Iris pigment epithelial cell (primary cell): ENCODE measurements around the gene VAV3.
"Not testable (repeated sequence)": the region's sequence is repeated elsewhere in the genome, so short reads cannot be mapped to it uniquely, and the experiment has no call there.

Experiments
- DNase-seq: peaks from one replicate; pipeline ENCODE4 v3.0.0-alpha.2; 2011; ENCODE audit warnings: low read depth

VAV3 gene

DNA sequence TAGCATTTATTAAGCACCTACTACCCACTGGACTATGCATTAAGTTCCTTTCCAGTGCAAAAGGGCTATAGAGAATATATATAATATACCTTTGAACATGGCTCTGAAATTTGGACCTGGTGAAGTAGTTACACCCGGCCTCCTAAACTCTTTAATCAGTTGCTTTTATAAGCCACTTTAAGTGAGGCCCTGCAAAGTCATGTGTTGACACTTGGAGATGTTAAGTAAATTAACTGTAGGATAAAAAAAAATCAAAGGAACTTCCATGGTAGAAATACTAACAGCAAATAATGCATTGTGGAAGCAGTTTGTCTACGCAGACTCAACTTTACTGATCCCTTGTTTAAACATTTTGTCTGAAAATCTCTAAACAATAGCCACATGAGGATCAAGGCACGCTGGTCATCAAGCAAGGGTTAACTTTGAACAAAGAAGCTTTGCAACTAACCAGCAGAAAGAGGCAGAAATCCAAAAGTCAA is 283.9 kb downstream of the VAV3 start:
- no peak for DNase-seq

DNA sequence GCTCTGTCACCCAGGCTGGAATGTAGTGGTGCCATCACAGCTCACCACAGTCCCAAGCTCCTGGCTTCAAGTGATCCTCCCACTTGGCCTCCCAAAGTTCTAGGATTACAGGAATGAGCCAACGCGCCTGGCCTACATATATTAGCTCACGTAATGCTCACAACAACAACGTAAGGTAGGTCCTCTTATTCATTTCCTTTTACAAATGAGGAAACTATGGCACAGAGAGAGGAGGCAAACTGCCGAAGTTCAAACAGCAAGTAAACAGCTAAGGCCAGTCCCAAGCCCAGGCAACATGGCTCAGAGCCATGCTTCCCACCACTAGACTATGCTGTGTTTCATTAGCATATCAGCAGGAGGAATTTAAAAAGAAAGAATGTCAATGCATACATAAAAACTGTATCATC is 284.4 kb downstream of the VAV3 start:
- DNase-seq, result no peak

DNA sequence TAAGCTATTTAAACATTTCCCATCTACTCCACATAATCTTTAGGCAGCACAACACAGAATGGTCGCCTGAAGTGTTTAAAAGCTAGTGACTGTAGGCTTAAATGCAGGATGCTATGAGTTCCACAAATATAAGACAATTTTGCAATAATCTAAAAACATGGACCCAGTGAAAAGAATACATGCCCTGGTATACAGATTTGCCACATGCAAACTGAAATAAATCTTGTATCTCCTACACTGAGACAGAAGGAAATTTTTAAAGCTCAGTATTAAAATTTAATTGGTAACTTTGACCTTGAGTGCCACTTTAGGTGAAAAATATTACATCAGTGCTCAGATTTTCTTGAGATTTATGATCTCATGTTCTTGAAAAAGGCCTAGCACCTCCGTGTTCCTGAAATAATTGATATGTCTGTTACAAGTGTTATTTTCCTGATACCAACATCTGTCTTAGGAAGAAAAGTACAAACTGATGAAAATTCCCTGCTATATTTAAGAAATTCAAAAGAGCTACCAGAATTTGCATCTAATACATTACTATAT is 285.5 kb downstream of the VAV3 start:
- DNase-seq, result no peak

DNA sequence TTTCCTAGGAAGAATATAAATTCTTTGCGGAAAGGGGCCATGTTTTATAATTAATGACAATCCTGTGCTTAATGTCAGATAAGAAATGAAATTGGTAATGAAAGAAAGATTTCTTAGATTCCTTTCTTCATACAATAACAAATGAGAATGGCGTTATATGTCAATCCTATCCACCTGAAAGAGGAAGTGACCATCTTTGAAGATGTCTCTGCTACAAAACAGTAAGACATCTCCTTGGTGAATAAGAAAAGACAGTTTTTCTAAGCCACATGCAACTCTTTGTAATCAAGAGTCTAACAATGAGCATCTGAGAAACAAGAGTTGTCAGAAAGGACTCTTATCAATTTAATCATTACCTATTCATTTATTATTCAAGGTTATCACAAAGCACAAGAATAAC is 286.0 kb downstream of the VAV3 start:
- DNase-seq, result no peak

DNA sequence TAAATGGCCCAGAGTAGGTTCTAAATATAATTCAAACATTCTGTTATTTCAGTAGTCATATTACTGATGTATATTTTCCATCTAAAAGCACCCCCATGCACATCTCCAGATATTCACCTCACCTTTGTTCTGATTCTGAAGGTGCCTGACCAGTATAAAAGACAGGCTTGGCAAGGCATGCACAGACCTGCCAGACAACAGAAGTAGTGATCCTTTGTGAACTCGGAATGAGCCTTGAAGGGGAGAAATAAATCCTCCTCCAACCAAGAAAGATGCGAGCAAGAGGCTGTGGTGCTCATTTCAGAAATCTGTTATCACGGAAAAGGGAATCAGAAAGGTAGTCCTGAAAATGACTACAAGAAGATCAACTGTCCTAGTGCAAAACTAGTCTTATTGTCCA is 287.3 kb downstream of the VAV3 start:
- no peak for DNase-seq

DNA sequence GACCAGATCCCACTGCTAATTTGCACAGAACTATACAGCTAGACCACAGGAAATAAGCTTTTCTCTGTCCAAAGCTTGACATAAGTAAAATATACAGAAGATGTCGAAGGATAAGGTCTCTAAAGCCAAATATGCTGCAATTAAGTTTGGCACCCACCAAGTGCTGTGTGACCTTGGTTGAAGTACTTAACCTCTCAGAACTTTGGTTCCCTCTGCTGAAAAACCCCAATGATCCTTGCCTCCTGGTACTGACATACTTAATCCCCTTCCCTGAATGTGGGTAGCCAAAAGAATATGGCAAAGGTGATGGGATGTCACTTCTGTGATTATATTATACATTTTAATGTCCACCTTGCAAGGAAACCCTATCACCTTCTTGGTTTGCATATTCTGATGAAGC is 290.5 kb downstream of the VAV3 start:
- DNase-seq, result no peak

DNA sequence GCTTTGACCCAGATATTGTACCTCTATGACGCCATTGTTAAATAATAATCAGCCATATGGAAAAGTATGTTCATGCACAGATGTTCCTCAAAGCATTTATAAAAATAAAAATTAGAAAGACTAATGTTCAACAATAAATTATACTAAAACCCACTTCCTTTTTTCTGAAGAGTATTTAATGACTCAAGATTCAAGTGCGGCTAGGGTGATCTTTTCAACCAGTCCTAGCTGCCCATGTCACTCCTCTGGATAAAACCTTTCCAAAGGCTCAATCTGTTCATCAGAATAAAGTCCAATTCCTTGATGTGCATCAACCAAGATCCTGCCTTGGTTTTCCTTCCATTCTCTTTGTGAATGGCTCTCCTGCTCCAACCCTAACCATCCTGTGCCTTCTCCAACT is 292.0 kb downstream of the VAV3 start:
- no peak for DNase-seq

DNA sequence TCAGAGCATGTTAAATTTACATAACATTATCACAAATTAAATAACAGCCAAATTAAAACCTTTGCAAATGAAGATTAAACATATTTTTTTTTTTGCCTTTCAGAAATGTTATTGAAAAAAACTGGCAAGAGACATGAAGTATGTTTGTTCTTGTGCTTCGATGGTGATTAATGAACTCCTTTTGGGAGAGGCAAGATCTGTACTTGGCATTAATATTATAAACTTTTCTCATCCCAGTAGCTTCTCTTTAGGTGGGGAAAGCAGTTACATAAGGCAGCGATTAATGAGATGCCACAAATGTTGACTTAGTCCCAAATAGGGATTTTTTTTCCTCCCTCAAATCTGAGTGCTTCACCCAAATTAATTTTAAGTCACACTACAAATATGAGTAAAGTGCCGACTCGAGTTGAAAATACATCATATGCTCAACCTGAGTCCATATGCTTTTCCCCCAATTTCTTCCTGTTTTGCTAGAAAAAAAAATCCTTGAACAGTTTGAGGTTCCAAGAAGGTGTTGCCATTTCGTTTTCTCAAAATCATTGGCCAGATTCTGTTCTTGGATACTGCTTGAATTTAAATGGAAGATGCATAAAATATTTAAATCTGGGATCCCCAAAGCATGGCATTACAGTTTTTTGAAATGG is 294.5 kb downstream of the VAV3 start:
- DNase-seq, result no peak

DNA sequence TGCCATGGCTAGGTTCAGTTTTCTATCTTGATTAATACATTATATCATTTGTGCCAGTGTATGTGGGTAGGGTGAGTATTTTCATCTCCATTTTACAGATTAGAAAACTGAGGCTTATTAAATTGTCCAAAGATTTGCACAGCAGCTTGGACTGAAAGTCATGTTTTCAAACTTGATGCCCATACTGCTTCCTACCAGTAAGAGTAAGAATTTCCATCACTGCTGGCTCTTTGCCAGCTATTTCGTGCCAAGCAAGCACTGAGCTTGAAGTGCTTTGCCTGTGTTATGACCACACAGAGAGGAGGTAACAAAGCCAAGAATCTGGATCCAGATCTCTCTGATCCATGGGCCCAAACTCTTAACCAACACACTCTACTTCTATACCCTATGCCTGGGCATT is 295.0 kb downstream of the VAV3 start:
- DNase-seq, result peak; percentile 29

DNA sequence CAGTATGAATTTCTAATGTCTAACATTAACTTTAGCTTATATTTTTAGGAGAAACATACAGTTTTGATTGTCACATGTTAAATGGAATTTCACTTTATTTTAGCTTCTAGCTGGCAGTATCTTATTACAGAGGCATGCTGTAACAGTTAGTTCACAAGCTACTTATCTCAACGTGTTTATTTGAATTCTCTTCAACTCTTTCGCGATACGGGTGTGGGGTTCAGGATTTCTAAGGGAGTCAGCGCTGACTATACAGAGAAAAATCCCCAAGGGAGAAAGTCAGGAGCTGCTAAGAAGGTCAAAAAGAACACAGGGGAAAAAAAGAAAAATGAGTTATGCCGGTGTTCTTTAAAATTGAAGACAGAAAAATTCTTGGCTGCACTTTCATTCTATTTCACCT is 296.2 kb downstream of the VAV3 start:
- DNase-seq, result peak; percentile 16

DNA sequence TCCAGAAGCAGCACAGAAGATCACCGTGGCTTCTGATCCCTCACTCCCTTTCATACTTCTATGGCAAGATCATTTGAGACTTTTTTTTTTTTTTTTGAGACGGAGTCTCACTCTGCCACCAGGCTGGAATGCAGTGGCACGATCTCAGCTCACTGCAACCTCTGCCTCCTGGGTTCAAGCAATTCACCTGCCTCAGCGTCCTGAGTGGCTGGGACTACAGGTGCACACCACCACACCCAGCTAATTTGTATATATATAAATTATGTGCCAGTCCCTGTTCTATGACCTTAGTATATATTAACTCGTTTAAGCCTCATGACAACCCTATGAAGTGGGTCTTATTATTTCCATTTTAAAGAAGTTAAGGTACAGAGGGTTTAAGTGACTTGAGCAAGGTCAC is 298.5 kb downstream of the VAV3 start:
- no peak for DNase-seq

DNA sequence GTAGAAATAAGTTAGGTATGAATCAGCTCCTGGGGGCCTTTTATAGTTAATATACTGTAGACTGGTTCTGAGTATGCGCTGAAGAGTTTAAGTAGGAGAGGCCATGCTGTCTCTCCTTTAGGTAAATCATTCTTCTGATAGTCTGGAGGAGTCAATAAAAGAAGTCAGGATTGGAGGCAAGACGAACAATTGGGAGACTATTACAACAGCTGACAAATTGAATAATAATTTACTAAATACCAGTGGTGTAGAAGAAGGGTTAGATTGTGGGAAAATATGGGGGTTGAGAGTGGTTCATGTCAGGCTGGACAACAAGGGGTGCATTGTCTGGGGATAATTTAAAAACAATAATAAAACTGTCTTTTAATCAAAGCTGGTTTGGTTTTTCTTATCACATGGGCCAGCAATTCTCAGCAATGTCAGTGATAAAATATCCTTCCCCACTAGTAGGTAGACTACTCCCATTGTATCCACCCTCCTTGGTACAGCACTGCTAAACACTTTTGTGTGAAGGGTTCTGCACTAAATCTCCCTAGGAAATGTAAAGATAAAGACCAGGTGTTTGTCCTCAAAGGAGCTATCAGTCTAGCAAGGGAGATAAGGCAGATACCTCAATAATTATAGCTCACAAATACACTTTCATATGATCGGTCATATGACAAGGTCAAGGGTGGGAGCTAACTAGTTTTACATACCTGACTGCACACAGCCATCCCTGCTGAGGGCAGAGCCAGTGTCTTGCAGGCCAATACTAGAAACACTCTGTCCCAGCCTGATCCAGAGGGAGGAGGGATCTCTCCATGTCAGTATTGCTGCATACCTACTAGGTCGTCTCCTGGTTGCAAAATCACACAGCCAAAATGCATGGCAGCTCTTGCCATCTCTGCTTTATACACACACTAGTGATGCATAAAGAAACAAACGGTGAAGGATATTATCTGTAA is 299.7 kb downstream of the VAV3 start:
- no peak for DNase-seq

DNA sequence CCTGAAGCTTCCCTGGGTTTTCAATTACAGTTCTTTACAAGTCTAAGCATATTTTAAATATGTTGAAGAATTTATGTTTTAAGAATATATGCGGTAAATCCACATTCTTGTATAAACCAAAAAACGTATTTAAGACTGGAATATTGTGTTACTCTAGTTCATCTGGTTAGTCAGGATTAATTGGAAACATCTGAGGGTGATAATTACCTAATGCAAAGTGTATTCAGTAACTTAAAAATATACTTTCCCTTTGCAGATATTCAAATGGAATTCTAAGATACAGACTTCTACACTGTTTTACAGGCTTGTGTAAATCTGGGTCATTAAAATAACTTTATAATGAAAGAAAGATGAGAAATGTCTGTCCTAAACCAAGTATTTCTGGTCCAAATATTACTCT is 302.0 kb downstream of the VAV3 start:
- DNase-seq, result no peak

DNA sequence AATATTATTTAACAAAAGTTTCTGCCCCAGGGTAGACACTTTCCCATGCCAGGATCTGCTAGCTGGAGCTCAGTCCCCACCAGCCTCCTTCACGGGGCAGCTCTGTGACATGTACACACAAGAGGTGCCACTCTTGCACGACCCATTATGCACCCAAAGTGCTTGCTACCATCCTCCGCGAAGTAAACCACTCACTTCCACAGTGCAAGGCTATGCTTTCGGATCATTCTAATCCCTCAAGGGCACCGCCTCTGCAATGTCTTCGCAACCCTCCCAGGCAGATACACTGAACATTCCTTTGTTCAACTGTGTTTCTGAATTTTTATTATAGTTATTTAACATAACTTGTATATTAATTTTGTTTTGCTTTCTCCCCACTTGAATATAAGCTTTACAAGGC is 303.8 kb downstream of the VAV3 start:
- DNase-seq, result no peak

DNA sequence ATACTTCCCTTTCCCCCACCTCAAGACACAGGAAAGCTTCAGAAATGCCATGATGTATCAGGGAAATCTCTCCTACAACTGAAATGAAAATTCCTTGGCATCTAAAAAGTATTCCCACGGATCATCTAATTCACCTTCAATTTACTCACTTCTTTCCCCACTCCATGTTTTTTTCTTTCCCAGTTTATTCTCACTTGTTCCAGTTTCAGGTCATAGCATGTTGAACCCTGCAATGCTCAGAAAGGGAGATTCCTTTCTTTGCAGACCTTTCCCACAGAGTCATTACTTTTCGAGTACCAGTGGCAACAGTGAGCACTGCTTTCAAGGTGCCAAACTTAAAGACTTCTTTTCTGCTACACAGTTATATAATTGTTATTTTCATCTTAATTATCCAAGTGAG is 305.0 kb downstream of the VAV3 start:
- no peak for DNase-seq

DNA sequence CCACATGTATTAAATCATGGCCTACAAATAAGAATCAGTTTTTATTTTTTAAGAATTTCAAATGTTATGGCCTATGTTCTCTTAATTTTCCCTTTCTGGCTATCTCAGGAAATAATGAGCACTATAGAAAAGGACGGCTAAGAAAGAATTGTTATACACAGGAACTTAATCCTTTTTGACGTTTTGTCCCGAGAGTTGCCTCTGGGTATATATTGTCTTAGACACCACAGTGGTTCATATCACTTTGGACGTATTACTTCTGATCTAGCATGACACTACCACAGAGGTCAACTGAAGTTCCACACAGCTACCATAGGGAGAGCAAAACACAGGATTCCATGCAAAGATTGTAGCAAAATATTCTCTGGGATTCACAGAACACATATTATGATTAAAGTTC is 307.6 kb downstream of the VAV3 start:
- DNase-seq, result no peak

DNA sequence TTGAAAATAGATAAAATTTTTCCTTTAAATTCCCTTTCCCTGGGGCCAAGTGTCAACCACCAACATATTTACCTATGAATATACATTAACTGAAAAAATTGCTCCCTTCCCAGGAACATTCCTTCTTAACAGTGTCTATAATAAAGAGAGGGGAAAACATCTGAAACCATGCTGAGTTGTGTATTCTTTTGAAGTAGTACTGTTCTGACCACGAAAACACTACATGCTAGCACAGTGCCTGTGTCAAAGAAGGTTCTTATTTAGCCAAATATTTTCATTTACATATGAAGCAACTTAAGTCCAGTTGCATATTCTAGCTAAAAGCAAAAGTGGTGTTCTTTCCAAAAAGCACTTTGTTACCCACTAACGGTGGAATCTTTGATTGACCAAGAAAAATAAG is 311.2 kb downstream of the VAV3 start:
- DNase-seq, result no peak

DNA sequence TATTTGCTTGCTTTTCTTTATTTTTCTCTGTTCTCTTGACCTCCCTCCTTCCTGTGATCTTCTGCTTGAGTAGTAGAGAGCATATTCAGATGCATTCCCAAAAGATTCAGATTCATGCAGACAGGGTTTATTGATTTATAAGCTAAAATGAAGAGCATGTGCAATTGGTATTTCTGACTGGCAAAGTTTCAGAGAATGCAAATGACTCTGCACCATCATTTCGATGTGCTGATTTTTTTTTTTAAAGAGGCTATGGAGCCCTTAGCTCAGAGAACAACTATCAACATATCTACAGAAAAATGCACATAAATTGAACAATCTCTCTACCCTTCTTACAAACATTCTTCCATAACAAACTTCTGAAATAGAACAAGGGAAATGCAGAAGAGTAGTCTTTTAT is 312.0 kb downstream of the VAV3 start:
- DNase-seq, result no peak

DNA sequence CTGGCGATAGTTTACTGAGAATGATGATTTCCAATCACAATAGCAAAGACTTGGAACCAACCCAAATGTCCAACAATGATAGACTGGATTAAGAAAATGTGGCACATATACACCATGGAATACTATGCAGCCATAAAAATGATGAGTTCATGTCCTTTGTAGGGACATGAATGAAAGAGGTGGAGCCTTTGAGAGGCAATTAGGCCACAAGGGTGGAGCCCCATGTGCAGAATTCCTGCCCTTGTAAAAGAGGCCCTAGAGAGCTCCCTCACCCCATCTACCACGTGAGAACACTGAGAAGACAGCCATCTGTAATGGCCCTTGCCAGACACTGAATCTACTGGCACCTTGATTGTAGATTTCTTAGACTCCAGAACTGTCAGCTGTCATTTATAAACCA is 314.2 kb downstream of the VAV3 start:
- not testable (repeated sequence) for DNase-seq

DNA sequence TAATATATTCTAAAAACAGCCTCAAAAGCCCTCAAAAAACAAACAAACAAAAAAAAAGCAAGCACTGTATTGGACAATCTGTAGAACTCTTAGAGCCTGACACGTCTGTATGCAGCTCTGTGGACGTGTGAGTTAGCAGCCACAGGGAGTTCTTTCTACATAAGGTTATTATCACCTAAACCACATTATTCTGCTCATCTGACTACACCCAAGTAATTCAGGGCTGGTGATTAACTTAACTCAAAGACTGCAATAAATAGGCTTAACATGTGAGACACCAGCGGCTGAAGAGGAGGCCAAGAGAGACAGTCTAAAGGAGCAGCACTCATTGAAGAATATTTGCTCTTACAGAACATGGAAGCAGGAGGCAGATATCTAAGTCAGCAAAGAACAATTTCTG is 316.0 kb downstream of the VAV3 start:
- DNase-seq, result peak; percentile 3

DNA sequence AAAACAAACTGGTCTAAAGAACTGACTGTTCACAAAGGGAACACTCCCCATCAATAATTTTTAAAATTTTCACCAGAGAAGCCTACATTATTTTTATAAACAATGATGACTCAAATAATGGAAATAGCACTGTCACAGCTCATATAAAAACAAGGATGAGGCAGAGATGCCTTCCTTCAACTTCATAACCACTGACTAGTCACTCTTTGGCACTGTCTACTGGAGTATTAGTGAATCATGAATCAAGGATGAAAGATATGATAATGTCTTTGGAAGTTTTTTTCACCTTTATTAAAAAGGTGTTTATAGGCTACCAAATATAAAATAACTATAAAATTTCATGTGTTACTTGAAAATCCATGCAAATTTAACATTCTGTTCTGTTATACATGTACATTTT is 316.9 kb downstream of the VAV3 start:
- peak; percentile 67 for DNase-seq

DNA sequence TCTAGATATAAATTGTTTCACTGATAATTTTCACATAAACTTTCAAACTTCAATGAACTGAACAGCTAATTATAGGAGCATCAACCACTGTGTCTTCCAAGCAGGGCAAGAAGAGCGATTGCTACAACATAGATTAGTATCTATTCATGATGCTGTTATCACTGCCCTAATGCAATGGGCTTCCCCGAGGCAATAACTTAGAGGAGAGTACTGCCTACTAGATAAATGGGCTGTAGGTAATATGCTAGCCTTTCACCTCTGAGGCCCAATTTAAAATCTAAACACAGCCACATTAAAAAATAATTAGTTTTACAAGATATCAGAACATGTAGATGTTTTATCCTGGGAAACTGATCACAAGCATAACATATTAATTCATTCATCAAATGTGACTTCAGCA is 318.0 kb downstream of the VAV3 start:
- no peak for DNase-seq

DNA sequence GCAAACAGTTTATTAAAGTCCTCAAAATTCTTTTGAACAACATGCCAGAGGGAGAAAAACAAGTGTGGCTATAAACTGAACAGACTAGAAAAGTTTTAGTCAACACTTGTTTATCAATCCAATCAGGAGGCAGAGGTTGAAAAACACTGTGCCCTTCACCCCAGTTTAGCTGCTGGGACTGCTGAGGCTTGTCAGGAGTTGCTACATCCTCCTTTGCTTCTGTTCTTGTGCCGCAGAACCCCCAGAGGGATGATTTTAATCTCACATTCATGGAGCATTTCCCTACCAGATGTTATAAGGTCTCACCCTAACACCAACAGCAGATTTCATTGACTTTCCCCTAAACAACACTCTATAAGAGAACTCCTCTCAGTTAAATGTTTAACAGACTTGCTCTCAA is 321.2 kb downstream of the VAV3 start:
- no peak for DNase-seq
